ENCODE measurements around the gene PAOX.
"Not testable (repeated sequence)": the region's sequence is repeated elsewhere in the genome, so short reads cannot be mapped to it uniquely, and the experiment has no call there.

The PAOX gene

DNA sequence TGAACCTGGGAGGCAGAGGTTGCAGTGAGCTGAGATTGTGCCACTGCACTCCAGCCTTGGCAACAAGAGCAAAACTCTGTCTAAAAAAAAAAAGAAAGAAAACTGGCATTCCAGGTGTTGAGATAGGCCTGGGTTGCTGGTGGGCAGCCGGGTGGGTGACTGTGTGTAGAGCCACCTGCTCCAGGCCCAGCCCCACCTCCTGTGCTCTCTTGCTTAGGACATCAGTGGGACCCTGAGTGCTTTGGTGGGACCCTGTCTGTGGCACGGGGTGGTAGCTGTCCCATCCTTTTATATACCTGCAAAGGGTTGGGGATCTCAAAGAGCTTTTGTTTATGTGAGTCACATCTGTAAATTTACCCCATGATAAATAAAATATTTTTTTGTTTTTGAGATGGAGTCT is 6.2 kb downstream of the PAOX start:
- TF ChIP-seq CTCF (IDR thresholded peaks at IDR 0.05; ENCODE audit: low read depth, low read length, missing control alignments) = no peak

DNA sequence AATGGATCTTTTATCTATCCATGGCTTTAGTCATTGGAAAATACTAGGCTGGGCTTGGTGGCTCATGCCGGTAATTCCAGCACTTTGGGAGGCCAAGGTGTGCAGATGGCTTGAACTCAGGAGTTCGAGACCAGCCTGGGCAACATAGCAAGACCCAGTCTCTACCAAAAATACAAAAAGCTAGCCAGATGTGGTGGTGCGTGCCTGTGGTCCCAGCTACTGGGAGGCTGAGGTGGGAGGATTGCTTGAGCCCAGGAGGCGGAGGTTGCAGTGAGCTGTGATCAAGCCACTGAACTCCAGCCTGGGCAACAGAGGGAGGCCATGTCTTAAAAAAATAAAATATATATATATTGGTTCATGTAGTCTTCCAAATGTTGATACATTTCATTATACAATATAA is 7.9 kb downstream of the PAOX start:
- DNase-seq (ENCODE audit: low read depth); in situ Hi-C loops (cut with HindIII; ENCODE audit: low sequenced_read_pairs); H3K4me3 ChIP-seq (ENCODE audit: low read depth, low read length): not testable (repeated sequence)

More for the DNA sequence above, 6.2 kb downstream of the PAOX start:
- H3K4me3 ChIP-seq (ENCODE audit: low read depth, low read length) = no peak overlapping the region
- DNase-seq (ENCODE audit: low read depth) = no peak
- in situ Hi-C loops (cut with HindIII; ENCODE audit: low sequenced_read_pairs) = no loop called here

DNA sequence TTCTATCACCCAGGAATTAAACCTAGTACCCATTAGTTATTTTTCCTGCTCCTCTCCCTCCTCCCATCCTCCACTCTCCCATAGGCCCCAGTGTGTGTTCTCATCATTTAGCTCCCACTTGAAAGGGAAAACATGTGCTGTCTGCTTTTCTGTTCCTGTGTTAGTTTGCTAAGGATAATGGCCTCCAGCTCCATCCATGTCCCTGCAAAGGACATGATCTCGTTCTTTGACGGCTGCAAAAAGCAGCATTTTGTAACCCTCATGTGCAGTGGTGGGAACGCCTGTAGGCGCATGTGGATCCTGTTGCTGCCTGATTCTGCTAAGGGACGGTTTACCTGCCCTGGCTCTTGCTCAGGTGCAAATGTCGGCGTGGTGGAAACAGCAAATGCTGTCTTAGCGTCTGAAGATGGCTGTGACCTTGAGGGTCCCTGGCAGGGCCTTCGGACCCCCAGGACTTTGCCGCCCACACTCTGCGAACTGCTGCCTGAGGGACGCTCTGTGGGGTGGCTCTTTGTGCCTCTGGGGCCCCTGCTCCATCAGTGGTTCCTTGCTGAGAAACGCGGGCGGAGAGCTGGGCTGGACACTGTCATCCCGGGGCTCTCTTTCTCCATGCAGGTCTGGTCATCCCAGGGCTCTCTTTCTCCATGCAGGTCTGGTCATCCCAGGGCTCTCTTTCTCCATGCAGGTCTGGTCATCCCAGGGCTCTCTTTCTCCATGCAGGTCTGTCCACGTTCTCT is 9.3 kb downstream of the PAOX start:
- DNase-seq (ENCODE audit: low read depth) = no peak
- no peak for TF ChIP-seq CTCF (IDR thresholded peaks at IDR 0.05; ENCODE audit: low read depth, low read length, missing control alignments)
- no peak overlapping the region for H3K4me3 ChIP-seq (ENCODE audit: low read depth, low read length)
- in situ Hi-C loops (cut with HindIII; ENCODE audit: low sequenced_read_pairs) = no loop called here

GRCh38 chr10:133388973-133389818 is 10.1 kb downstream of the PAOX start:
- in situ Hi-C loops (cut with HindIII; ENCODE audit: low sequenced_read_pairs) = no loop called here
- H3K4me3 ChIP-seq (ENCODE audit: low read depth, low read length) = no peak overlapping the region
- TF ChIP-seq CTCF (IDR thresholded peaks at IDR 0.05; ENCODE audit: low read depth, low read length, missing control alignments) = no peak
- no peak for DNase-seq (ENCODE audit: low read depth)

DNA sequence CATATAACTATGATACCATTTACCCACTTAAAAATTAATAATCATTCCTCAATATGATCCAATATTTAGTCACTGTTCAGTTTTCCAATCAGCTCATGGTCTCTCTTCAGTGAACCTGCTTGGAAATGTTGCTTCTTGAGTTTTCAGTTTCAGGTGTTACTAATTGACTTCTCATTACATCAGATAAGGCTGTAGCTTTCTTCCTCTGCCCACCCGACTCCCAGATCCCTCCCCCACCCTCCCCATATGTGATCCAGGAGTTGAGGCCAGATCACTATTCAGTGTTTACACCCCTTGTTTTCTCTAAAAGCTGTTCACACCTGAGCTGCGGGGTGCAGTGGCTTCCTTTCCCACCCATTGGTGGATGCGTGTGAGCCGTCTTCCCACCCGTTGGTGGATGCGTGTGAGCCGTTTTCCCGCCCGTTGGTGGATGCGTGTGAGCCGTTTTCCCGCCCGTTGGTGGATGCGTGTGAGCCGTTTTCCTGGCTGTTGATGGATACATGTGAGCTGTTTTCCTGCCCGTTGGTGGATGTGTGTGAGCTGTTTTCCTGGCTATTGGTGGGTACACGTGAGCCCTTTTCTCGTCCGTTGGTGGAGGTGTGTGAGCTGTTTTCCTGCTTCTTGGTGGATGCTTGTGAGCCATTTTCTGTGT is 11.7 kb downstream of the PAOX start:
- no peak overlapping the region for H3K4me3 ChIP-seq (ENCODE audit: low read depth, low read length)
- in situ Hi-C loops (cut with HindIII; ENCODE audit: low sequenced_read_pairs) = no loop called here
- DNase-seq (ENCODE audit: low read depth) = no peak
- no peak for TF ChIP-seq CTCF (IDR thresholded peaks at IDR 0.05; ENCODE audit: low read depth, low read length, missing control alignments)

GRCh38 chr10:133391249-133391635 is 12.2 kb downstream of the PAOX start:
- no peak overlapping the region for H3K4me3 ChIP-seq (ENCODE audit: low read depth, low read length)
- no peak for TF ChIP-seq CTCF (IDR thresholded peaks at IDR 0.05; ENCODE audit: low read depth, low read length, missing control alignments)
- in situ Hi-C loops (cut with HindIII; ENCODE audit: low sequenced_read_pairs) = no loop called here
- no peak for DNase-seq (ENCODE audit: low read depth)

Measured in astrocyte of the cerebellum (primary cell).